ENCODE measurements around the gene SERPINI1. TPM values are rescaled to one million over a fixed set of nuclear protein-coding genes. Genes with fewer than 3 reads are reported as not detected.
"Not testable (repeated sequence)": the region's sequence is repeated elsewhere in the genome, so short reads cannot be mapped to it uniquely, and the experiment has no call there.

The SERPINI1 gene
- total RNA-seq, 1 experiment from 2014 or later = 8.3 TPM

DNA sequence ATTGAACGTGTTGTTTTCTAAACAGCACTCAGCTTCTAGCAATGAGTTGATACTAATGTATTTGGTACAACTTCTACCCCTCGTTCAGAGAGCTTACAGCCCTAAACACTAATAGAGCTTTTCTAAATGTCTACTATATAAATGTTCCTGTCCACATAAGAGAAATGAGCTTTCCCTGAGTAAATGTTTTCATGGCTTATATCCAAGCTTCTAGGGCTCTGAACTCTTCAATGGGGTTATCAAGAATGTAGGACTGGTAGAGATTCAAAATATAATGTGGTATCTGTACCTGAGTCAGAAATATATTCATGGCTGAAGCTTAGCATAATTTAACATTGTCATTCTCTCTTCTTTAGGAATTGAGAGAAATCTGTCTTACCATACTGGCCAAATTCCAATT lies 73.4 kb downstream of the SERPINI1 start:
- no peak for DNase-seq
- no peak overlapping the region for H3K4me3 ChIP-seq (ENCODE audit: insufficient read depth, low read depth, low read length)
- H3K27me3 ChIP-seq (ENCODE audit: control insufficient read depth, insufficient read depth, low read length) = no peaks in the 10 kb centered on the region
- no peaks in the 10 kb centered on the region for H3K36me3 ChIP-seq (replicated peaks; ENCODE audit: control insufficient read depth, insufficient read depth, low read length)

DNA sequence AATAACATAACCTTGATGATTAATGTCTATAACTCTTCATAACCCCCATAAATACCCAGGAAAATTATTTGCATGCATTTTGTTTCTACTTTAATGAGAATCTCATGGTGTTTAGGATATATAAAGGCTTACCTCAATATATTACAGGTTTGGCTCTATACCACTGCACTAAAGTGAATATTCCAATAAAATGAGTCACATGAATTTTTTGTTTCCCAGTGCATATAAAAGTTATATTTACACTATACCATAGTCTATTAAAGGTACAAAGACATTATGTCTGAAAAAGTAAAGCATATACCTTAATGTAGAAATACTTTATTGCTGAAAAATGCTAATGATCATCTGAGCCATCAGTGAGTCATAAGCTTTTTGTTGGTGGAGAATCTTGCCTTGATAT lies 74.7 kb downstream of the SERPINI1 start:
- no peaks in the 10 kb centered on the region for H3K27me3 ChIP-seq (ENCODE audit: control insufficient read depth, insufficient read depth, low read length)
- DNase-seq = no peak
- no peak overlapping the region for H3K4me3 ChIP-seq (ENCODE audit: insufficient read depth, low read depth, low read length)
- no peaks in the 10 kb centered on the region for H3K36me3 ChIP-seq (replicated peaks; ENCODE audit: control insufficient read depth, insufficient read depth, low read length)

DNA sequence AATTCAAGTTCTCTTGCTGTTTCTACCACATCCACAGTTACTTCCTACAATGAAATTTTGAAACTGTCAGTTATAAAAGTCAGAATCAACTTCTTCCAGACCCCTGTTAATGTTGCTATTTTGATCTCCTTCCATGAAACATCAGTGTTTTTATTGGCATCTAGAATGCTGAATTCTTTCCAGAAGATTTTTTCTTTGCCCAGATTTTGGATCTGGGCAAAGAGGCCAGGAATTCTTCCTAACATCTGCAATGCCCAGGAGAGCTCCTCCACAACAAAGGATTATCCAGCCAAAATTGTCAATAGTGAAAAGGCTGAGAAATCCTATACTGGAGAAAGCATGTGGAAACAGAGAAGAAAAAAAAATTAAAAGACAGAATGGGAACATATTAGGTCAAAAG lies 75.5 kb downstream of the SERPINI1 start:
- no peaks in the 10 kb centered on the region for H3K36me3 ChIP-seq (replicated peaks; ENCODE audit: control insufficient read depth, insufficient read depth, low read length)
- H3K27me3 ChIP-seq (ENCODE audit: control insufficient read depth, insufficient read depth, low read length) = no peaks in the 10 kb centered on the region
- no peak for DNase-seq
- no peak overlapping the region for H3K4me3 ChIP-seq (ENCODE audit: insufficient read depth, low read depth, low read length)

DNA sequence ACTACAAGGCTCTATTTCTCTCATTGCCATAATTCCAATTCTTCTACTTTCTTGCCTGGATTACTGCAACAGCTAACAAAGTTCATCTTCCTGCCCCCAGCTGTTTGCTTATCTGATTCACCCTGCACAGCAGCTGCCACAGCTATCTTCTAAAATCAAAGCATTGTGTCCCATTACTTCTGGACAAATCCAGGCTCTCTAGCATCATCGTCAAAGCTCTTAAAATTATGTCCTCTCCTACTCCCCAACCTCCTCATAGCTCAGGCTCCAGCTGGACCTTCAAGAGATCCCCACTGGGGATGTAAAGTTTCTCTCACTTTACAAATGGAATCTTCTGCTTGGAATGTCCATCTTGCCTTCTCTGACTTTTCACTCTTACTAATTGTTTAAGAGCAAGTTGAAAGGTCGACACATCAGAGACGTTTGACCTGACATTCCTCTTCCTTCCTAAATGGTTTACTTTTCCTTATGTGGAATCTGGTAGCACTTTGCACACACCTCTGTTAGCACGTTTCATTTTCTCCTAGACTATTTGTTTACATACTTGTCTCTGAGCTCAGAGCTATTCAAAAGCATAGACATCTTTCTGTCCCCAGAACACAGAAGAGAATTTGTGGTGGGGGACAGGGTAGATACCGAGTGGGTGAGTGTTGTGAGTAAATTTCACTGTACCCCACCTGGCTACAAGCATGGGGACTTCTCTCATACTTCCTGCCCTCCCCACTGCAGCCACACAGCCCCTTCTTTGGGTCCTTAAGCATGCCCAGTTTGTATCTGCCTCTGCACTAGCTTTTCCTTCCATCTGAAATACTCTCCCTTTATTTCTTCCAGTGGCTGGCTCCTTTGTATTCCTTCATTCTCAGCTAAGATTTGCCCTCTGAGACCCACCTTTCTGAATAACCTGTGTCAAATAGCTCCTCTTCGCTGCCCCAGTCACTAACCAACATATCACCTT lies 77.9 kb downstream of the SERPINI1 start:
- Histone ChIP-seq H3K4me3 (ENCODE audit: insufficient read depth, low read depth, low read length) (no peak overlapping the region), H3K36me3 (replicated peaks; ENCODE audit: control insufficient read depth, insufficient read depth, low read length) (no peaks in the 10 kb centered on the region), H3K27me3 (ENCODE audit: control insufficient read depth, insufficient read depth, low read length) (no peaks in the 10 kb centered on the region)
- DNase-seq = no peak

GRCh38 chr3:167814441-167814951 lies 79.0 kb downstream of the SERPINI1 start:
- H3K4me3 ChIP-seq (ENCODE audit: insufficient read depth, low read depth, low read length) = no peak overlapping the region
- H3K36me3 ChIP-seq (replicated peaks; ENCODE audit: control insufficient read depth, insufficient read depth, low read length) = no peaks in the 10 kb centered on the region
- no peak for DNase-seq
- no peaks in the 10 kb centered on the region for H3K27me3 ChIP-seq (ENCODE audit: control insufficient read depth, insufficient read depth, low read length)

GRCh38 chr3:167816953-167817352 lies 81.4 kb downstream of the SERPINI1 start:
- Histone ChIP-seq H3K36me3 (replicated peaks; ENCODE audit: control insufficient read depth, insufficient read depth, low read length) (no peaks in the 10 kb centered on the region), H3K27me3 (ENCODE audit: control insufficient read depth, insufficient read depth, low read length) (no peaks in the 10 kb centered on the region), H3K4me3 (ENCODE audit: insufficient read depth, low read depth, low read length) (no peak overlapping the region)
- DNase-seq = no peak

- peak; percentile 13 for DNase-seq
- no peak overlapping the region for H3K4me3 ChIP-seq (ENCODE audit: insufficient read depth, low read depth, low read length)
- H3K27me3 ChIP-seq (ENCODE audit: control insufficient read depth, insufficient read depth, low read length) = no peaks in the 10 kb centered on the region
- no peaks in the 10 kb centered on the region for H3K36me3 ChIP-seq (replicated peaks; ENCODE audit: control insufficient read depth, insufficient read depth, low read length)
Measured at GRCh38 chr3:167820102-167820865, 84.8 kb downstream of the SERPINI1 start.

GRCh38 chr3:167821248-167821805 lies 85.8 kb downstream of the SERPINI1 start:
- H3K36me3 ChIP-seq (replicated peaks; ENCODE audit: control insufficient read depth, insufficient read depth, low read length) = no peaks in the 10 kb centered on the region
- no peaks in the 10 kb centered on the region for H3K27me3 ChIP-seq (ENCODE audit: control insufficient read depth, insufficient read depth, low read length)
- DNase-seq = no peak
- no peak overlapping the region for H3K4me3 ChIP-seq (ENCODE audit: insufficient read depth, low read depth, low read length)

- Histone ChIP-seq H3K36me3 (replicated peaks; ENCODE audit: control insufficient read depth, insufficient read depth, low read length) (no peaks in the 10 kb centered on the region), H3K27me3 (ENCODE audit: control insufficient read depth, insufficient read depth, low read length) (no peaks in the 10 kb centered on the region), H3K4me3 (ENCODE audit: insufficient read depth, low read depth, low read length) (no peak overlapping the region)
- DNase-seq = no peak
Measured at GRCh38 chr3:167823738-167824137, 88.2 kb downstream of the SERPINI1 start.

DNA sequence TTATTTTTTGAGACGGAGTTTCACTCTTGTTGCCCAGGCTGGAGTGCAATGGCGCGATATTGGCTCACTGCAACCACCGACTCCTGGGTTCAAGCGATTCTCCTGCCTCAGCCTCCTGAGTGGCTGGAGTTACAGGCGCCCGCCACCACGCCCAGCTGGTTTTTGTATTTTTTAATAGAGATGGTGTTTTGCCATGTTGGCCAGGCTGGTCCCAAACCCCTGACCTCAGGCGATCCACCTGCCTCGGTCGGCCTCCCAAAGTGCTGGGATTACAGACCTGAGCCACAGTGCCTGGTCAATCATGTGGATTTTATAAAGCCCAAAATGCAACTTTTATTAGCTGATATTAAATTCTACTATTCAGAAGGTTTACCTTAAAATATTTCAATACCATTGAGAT lies 92.1 kb downstream of the SERPINI1 start:
- H3K36me3 ChIP-seq (replicated peaks; ENCODE audit: control insufficient read depth, insufficient read depth, low read length); DNase-seq; H3K27me3 ChIP-seq (ENCODE audit: control insufficient read depth, insufficient read depth, low read length); H3K4me3 ChIP-seq (ENCODE audit: insufficient read depth, low read depth, low read length): not testable (repeated sequence)

DNA sequence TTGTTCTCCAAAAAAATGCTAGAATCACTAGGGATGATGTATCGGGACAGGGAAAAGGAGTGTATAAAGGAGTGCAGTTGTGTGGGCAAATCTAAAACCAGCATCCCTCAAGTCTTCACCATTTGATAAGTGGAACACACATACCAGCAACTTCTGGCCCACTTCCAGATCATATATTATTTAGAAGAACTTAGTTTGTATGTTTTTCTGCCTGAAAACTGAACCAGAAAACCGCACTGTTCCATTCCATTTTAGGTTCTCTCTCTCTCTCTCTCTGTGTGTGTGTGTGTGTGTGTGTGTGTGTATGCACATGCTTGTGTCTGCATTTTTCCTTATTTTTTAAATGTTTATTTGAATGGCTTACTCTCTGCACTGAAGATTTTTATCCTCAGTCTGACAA lies 93.5 kb downstream of the SERPINI1 start:
- no peak for DNase-seq
- no peaks in the 10 kb centered on the region for H3K36me3 ChIP-seq (replicated peaks; ENCODE audit: control insufficient read depth, insufficient read depth, low read length)

DNA sequence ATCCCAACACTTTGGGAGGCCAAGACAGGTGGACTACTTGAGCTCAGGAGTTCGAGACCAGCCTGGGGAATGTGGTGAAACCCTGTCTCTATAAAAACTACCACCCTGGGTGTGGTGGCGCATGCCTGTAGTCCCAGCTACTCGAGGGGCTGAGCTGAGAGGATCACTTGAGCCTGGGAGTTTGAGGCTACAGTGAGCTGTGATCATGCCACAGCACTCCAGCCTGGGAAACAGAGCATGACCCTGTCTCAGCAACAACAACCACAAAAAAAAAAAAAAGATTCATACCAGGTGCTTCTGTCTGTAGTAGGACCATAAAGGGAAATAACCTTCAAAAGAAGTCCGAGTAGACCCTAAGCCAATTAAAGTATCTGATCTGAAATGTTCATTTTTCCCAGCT lies 94.5 kb downstream of the SERPINI1 start:
- no peaks in the 10 kb centered on the region for H3K36me3 ChIP-seq (replicated peaks; ENCODE audit: control insufficient read depth, insufficient read depth, low read length)
- DNase-seq = no peak
- H3K27me3 ChIP-seq (ENCODE audit: control insufficient read depth, insufficient read depth, low read length) = no peaks in the 10 kb centered on the region
- no peak overlapping the region for H3K4me3 ChIP-seq (ENCODE audit: insufficient read depth, low read depth, low read length)

More for the DNA sequence above, 93.5 kb downstream of the SERPINI1 start:
- H3K27me3 ChIP-seq (ENCODE audit: control insufficient read depth, insufficient read depth, low read length) = no peaks in the 10 kb centered on the region
- no peak overlapping the region for H3K4me3 ChIP-seq (ENCODE audit: insufficient read depth, low read depth, low read length)

GRCh38 chr3:167835359-167835758 lies 99.8 kb downstream of the SERPINI1 start:
- Histone ChIP-seq H3K27me3 (ENCODE audit: control insufficient read depth, insufficient read depth, low read length) (no peaks in the 10 kb centered on the region), H3K36me3 (replicated peaks; ENCODE audit: control insufficient read depth, insufficient read depth, low read length) (no peaks in the 10 kb centered on the region), H3K4me3 (ENCODE audit: insufficient read depth, low read depth, low read length) (no peak overlapping the region)
- DNase-seq = no peak

DNA sequence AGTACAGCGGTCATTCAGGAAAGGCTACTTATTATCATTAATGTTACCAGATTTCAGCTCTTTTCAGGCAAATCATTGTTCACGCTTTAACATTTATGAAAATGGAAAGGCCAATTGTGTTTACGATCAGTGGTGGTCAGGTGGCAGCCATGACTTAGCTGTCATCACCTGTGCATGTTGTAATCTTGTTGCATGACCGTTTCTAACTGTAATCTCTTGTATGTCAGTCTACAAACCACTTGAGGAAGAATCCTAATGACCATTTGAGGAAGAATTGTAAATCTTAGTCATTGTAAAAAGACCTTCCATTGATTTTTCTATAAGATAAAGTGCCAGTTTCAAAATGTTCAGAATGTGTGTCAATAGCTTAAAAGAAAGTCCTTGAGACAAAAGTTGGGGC lies 100.4 kb downstream of the SERPINI1 start:
- no peaks in the 10 kb centered on the region for H3K27me3 ChIP-seq (ENCODE audit: control insufficient read depth, insufficient read depth, low read length)
- H3K36me3 ChIP-seq (replicated peaks; ENCODE audit: control insufficient read depth, insufficient read depth, low read length) = no peaks in the 10 kb centered on the region
- H3K4me3 ChIP-seq (ENCODE audit: insufficient read depth, low read depth, low read length) = no peak overlapping the region
- DNase-seq = no peak
